Measurements from ENCODE around the gene STK11IP. TPM values are rescaled to one million over a fixed set of nuclear protein-coding genes. Genes with fewer than 3 reads are reported as not detected.

Gene STK11IP
- total RNA-seq, 3 donors from 2014 or later = 34.6 to 42.0 (median 39.6) TPM

DNA sequence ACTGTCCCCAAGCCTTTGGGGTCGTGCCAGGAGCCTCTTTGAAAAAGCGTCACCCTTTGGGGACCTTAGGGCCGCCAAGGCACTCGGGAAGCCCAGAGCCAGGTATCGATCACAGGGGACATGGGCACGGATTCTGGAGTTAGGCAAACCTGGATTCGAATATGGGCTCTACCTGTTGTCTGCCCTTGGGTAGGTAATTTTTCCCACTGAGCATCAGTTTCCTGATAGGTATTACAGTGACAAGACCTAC is 44.6 kb upstream of the STK11IP start:
- TF ChIP-seq CTCF (IDR thresholded peaks at IDR 0.05) = no peak
- ATAC-seq (no peak), DNase-seq (no peak)
- Histone ChIP-seq H3K4me3 (no peak overlapping the region), H3K9me3 (no peaks in the 10 kb centered on the region), H3K36me3 (ENCODE audit: low read depth) (no peaks in the 10 kb centered on the region), H3K4me1 (ENCODE audit: low read depth) (peaks cover 13% of the 10 kb centered on the region)
- intact Hi-C loops (cut with DNase I, micrococcal nuclease) = no loop called here

GRCh38 chr2:219553463-219553963 is 44.1 kb upstream of the STK11IP start:
- no peak for ATAC-seq
- TF ChIP-seq CTCF (IDR thresholded peaks at IDR 0.05) = no peak
- Histone ChIP-seq H3K4me1 (ENCODE audit: low read depth) (peaks cover 13% of the 10 kb centered on the region), H3K36me3 (ENCODE audit: low read depth) (no peaks in the 10 kb centered on the region), H3K9me3 (no peaks in the 10 kb centered on the region), H3K4me3 (no peak overlapping the region)
- intact Hi-C loops (cut with DNase I, micrococcal nuclease) = no loop called here
- DNase-seq = no peak

- intact Hi-C loops (cut with DNase I, micrococcal nuclease) = no loop called here
- DNase-seq = peak in 1 of 3 donors; percentile 16
- no peak for TF ChIP-seq CTCF (IDR thresholded peaks at IDR 0.05)
- Histone ChIP-seq H3K9me3 (no peaks in the 10 kb centered on the region), H3K4me1 (ENCODE audit: low read depth) (peaks cover 13% of the 10 kb centered on the region), H3K36me3 (ENCODE audit: low read depth) (no peaks in the 10 kb centered on the region), H3K4me3 (no peak overlapping the region)
- ATAC-seq = no peak
Measured at GRCh38 chr2:219554350-219554749, 43.3 kb upstream of the STK11IP start.

DNA sequence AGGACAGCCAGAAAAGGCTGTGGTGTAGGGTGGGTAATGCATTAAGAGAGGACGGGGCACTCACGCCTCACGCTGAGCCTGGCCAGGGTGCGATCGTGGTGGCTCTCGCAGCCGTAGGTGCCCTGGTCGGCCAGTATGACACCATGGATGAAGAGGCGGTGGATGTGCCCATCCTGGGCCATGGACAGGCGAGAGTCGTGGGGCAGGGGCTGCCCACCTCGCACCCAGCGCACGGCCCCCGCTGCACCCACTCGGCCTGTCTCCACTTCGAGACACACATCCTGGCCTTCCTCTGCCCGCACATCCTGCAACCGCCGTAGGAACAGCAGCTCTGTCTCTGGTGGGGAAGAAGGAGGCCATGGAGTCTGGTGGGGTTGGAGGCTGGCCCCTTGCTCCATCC is 41.7 kb upstream of the STK11IP start:
- Histone ChIP-seq H3K4me1 (ENCODE audit: low read depth) (peaks cover 13% of the 10 kb centered on the region), H3K4me3 (no peak overlapping the region), H3K9me3 (no peaks in the 10 kb centered on the region), H3K36me3 (ENCODE audit: low read depth) (no peaks in the 10 kb centered on the region)
- TF ChIP-seq CTCF (IDR thresholded peaks at IDR 0.05) = no peak
- ATAC-seq (no peak), DNase-seq (peak in 1 of 3 donors; percentile 16)
- intact Hi-C loops (cut with DNase I, micrococcal nuclease) = no loop called here

DNA sequence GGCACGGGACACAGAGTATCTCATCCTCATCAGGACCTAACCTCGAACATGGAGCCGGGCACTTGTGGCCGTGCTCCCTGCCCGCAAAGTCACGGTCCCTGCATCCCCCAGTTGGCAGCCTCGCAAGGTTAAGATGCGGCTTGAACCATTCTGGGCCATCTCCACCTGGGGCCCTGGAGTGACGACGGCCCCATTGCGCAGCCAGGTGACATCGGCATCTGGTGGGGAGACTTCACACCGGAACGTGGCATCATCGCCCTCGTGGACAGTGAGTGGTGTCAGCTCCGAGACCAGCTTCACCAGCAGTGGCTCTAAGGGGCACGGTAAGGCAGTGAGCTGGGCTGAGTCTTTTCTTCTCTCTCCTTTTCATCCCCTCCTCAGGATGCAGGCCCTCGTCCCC is 41.2 kb upstream of the STK11IP start:
- ATAC-seq = no peak
- intact Hi-C loops (cut with DNase I, micrococcal nuclease) = no loop called here
- Histone ChIP-seq H3K4me3 (no peak overlapping the region), H3K4me1 (ENCODE audit: low read depth) (peaks cover 13% of the 10 kb centered on the region), H3K9me3 (no peaks in the 10 kb centered on the region), H3K36me3 (ENCODE audit: low read depth) (no peaks in the 10 kb centered on the region)
- no peak for DNase-seq
- no peak for TF ChIP-seq CTCF (IDR thresholded peaks at IDR 0.05)

DNA sequence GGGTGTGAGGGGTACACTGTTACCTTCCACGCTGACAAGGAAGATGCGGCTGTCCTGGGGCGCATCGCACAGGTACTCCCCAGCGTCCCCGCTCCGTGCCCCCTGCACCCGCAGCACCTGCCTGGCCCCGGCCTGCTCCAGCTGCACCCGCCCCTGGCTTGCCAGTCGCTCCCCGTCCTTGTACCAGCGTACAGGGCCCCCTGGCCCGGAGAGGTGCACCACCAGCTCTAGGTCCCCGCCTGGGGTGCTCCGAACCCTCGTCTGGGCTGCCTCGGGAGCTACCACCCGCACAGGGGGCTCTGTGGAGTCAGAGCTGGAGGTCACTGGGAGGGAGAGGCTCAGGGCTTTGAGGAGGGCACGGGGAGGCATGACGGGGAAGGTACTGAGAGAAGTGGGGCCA is 40.3 kb upstream of the STK11IP start:
- peak in 1 of 3 donors; percentile 19 for DNase-seq
- intact Hi-C loops (cut with DNase I, micrococcal nuclease) = no loop called here
- H3K36me3 ChIP-seq (ENCODE audit: low read depth) = no peaks in the 10 kb centered on the region
- no peaks in the 10 kb centered on the region for H3K9me3 ChIP-seq
- no peak for ATAC-seq
- no peak overlapping the region for H3K4me3 ChIP-seq
- TF ChIP-seq CTCF (IDR thresholded peaks at IDR 0.05) = no peak
- peaks cover 9% of the 10 kb centered on the region for H3K4me1 ChIP-seq (ENCODE audit: low read depth)
